MM.1S (cell line): Measurements from ENCODE around the gene AJUBA.

Experiments
- DNase-seq: peaks from one replicate; pipeline ENCODE4 v3.0.0-alpha.2; 2015
- H2AFZ ChIP-seq: fragments of 300-600 bp; sonication (generic); 2 replicates; pipeline ENCODE4 v1.6.0; 2016; ENCODE audit warnings: antibody characterized with exemption, low read length
- H3F3A ChIP-seq: fragments of 300-600 bp; sonication (generic); 2 replicates; pipeline ENCODE4 v1.6.1; 2016; ENCODE audit warnings: mild to moderate bottlenecking, antibody characterized with exemption, low read length, moderate library complexity, mixed read lengths; ENCODE audit not compliant: insufficient read depth
- H3K27ac ChIP-seq: fragments of 300-600 bp; sonication (generic); 2 replicates; pipeline ENCODE4 v1.5.1; 2016; ENCODE audit warnings: mild to moderate bottlenecking, low read length
- H3K27me3 ChIP-seq: fragments of 300-600 bp; sonication (generic); replicated peaks from 2 replicates; pipeline ENCODE4 v1.6.0; 2016; ENCODE audit warnings: low read length; ENCODE audit not compliant: insufficient read depth
- H3K36me3 ChIP-seq: fragments of 300-600 bp; sonication (generic); replicated peaks from 2 replicates; pipeline ENCODE4 v1.6.1; 2016; ENCODE audit warnings: mild to moderate bottlenecking, low read length, mixed read lengths; ENCODE audit not compliant: insufficient read depth
- H3K4me1 ChIP-seq: fragments of 300-600 bp; sonication (generic); 2 replicates; pipeline ENCODE4 v1.6.1; 2016; ENCODE audit warnings: low read length, mixed read lengths
- H3K4me2 ChIP-seq: fragments of 300-600 bp; sonication (generic); 2 replicates; pipeline ENCODE4 v1.6.0; 2016; ENCODE audit warnings: low read depth, low read length
- H3K4me3 ChIP-seq: fragments of 300-600 bp; sonication (generic); 2 replicates; pipeline ENCODE4 v1.5.1; 2016; ENCODE audit warnings: low read length, mixed read lengths
- H3K79me2 ChIP-seq: fragments of 300-600 bp; sonication (generic); 2 replicates; pipeline ENCODE4 v1.6.1; 2016; ENCODE audit warnings: mixed run types, low read length, mixed read lengths
- H3K9ac ChIP-seq: fragments of 300-600 bp; sonication (generic); 2 replicates; pipeline ENCODE4 v1.6.1; 2016; ENCODE audit warnings: low read length, mixed read lengths
- H3K9me2 ChIP-seq: fragments of 300-600 bp; sonication (generic); replicated peaks from 2 replicates; pipeline ENCODE4 v1.6.1; 2016; ENCODE audit warnings: mild to moderate bottlenecking, low read length, mixed read lengths; ENCODE audit not compliant: insufficient read depth
- H3K9me3 ChIP-seq: fragments of 300-600 bp; sonication (generic); replicated peaks from 2 replicates; pipeline ENCODE4 v1.6.1; 2016; ENCODE audit warnings: mild to moderate bottlenecking, low read length, mixed read lengths; ENCODE audit not compliant: insufficient read depth
- H4K20me1 ChIP-seq: fragments of 300-600 bp; sonication (generic); 2 replicates; pipeline ENCODE4 v1.6.1; 2016; ENCODE audit warnings: mild to moderate bottlenecking, low read length, moderate library complexity, mixed read lengths; ENCODE audit not compliant: insufficient read depth
- EZH2 ChIP-seq: fragments of 300-600 bp; sonication (generic); optimal IDR thresholded peaks from 2 replicates; pipeline ENCODE3; 2017; ENCODE audit warnings: low read depth, mild to moderate bottlenecking, antibody characterized with exemption, low read length, mixed read lengths
- EZH2phosphoT487 ChIP-seq: fragments of 300-600 bp; sonication (generic); IDR thresholded peaks from 2 replicates; pipeline ENCODE4 v1.6.1; 2018; ENCODE audit warnings: antibody characterized with exemption, low read length
- TF ChIP-seq, protein P1 (sequence below): fragments of 300-600 bp; sonication (generic); IDR thresholded peaks from 2 replicates; pipeline ENCODE4 v1.5.1; 2016; ENCODE audit warnings: antibody characterized with exemption, low read length, mixed read lengths

AJUBA gene

GRCh38 chr14:23008831-23009230 is 26.5 kb upstream of the AJUBA start:
- 0 out of 2 replicates have a peak overlapping the region, but pooled peaks have one; percentile 8 for H2AFZ ChIP-seq
- peak overlapping the region; percentile 63 for H3K4me3 ChIP-seq
- H3K27me3 ChIP-seq = no peaks in the 10 kb centered on the region
- TF ChIP-seq, protein P1, sequence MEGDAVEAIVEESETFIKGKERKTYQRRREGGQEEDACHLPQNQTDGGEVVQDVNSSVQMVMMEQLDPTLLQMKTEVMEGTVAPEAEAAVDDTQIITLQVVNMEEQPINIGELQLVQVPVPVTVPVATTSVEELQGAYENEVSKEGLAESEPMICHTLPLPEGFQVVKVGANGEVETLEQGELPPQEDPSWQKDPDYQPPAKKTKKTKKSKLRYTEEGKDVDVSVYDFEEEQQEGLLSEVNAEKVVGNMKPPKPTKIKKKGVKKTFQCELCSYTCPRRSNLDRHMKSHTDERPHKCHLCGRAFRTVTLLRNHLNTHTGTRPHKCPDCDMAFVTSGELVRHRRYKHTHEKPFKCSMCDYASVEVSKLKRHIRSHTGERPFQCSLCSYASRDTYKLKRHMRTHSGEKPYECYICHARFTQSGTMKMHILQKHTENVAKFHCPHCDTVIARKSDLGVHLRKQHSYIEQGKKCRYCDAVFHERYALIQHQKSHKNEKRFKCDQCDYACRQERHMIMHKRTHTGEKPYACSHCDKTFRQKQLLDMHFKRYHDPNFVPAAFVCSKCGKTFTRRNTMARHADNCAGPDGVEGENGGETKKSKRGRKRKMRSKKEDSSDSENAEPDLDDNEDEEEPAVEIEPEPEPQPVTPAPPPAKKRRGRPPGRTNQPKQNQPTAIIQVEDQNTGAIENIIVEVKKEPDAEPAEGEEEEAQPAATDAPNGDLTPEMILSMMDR = no peak
- TF ChIP-seq EZH2phosphoT487 = no peak
- no peak for TF ChIP-seq EZH2
- no peaks in the 10 kb centered on the region for H3K79me2 ChIP-seq
- H4K20me1 ChIP-seq = no peaks in the 10 kb centered on the region
- H3K9ac ChIP-seq = peak overlapping the region; percentile 60; the same call in 1 of the 2 replicates
- H3K27ac ChIP-seq = peak overlapping the region; percentile 55; the same call in 1 of the 2 replicates
- H3K4me1 ChIP-seq = peaks cover 17% of the 10 kb centered on the region; the same call in 1 of the 2 replicates
- peaks cover 19% of the 10 kb centered on the region for H3F3A ChIP-seq
- H3K36me3 ChIP-seq = no peaks in the 10 kb centered on the region
- peak; percentile 8 for DNase-seq
- H3K4me2 ChIP-seq = peak overlapping the region; percentile 56
- no peaks in the 10 kb centered on the region for H3K9me2 ChIP-seq
- no peaks in the 10 kb centered on the region for H3K9me3 ChIP-seq

- Histone ChIP-seq H3K79me2 (no peaks in the 10 kb centered on the region), H3K4me3 (peak overlapping the region; percentile 73), H3K4me2 (peak overlapping the region; percentile 85), H3K4me1 (peaks cover 17% of the 10 kb centered on the region; the same call in 1 of the 2 replicates), H3K9me3 (no peaks in the 10 kb centered on the region), H3K9me2 (no peaks in the 10 kb centered on the region), H3K9ac (peak overlapping the region; percentile 86), H4K20me1 (no peaks in the 10 kb centered on the region), H3K36me3 (no peaks in the 10 kb centered on the region), H3K27ac (peak overlapping the region; percentile 91), H3K27me3 (no peaks in the 10 kb centered on the region), H3F3A (peaks cover 19% of the 10 kb centered on the region), H2AFZ (peak overlapping the region; percentile 48)
- TF ChIP-seq, protein P1 = peak; percentile 13; the same call in 1 of the 2 replicates
- no peak for TF ChIP-seq EZH2
- TF ChIP-seq EZH2phosphoT487 = no peak
- DNase-seq = peak; percentile 92
Observed at GRCh38 chr14:23006544-23007419, 24.4 kb upstream of the AJUBA start.

- Histone ChIP-seq H3K4me3 (peak overlapping the region; percentile 73), H3K27ac (peak overlapping the region; percentile 91; the same call in 1 of the 2 replicates), H3K9ac (peak overlapping the region; percentile 86), H3K79me2 (no peaks in the 10 kb centered on the region), H2AFZ (peak overlapping the region; percentile 48; the same call in 1 of the 2 replicates), H3K36me3 (no peaks in the 10 kb centered on the region), H3K4me2 (peak overlapping the region; percentile 85), H4K20me1 (no peaks in the 10 kb centered on the region), H3K27me3 (no peaks in the 10 kb centered on the region), H3F3A (peaks cover 19% of the 10 kb centered on the region), H3K9me3 (no peaks in the 10 kb centered on the region), H3K4me1 (peaks cover 17% of the 10 kb centered on the region; the same call in 1 of the 2 replicates), H3K9me2 (no peaks in the 10 kb centered on the region)
- no peak for DNase-seq
- no peak for TF ChIP-seq EZH2phosphoT487
- TF ChIP-seq, protein P1 = no peak
- no peak for TF ChIP-seq EZH2
Observed at GRCh38 chr14:23006188-23006534, 23.8 kb upstream of the AJUBA start.
